ENCODE data around the gene BBS10. TPM values are rescaled to one million over a fixed set of nuclear protein-coding genes. Genes with fewer than 3 reads are reported as not detected.
"Not testable (repeated sequence)": the region's sequence is repeated elsewhere in the genome, so short reads cannot be mapped to it uniquely, and the experiment has no call there.

The BBS10 gene
- total RNA-seq, 4 donors from 2014 or later: 5.2 to 6.4 TPM; not detected in 2

DNA sequence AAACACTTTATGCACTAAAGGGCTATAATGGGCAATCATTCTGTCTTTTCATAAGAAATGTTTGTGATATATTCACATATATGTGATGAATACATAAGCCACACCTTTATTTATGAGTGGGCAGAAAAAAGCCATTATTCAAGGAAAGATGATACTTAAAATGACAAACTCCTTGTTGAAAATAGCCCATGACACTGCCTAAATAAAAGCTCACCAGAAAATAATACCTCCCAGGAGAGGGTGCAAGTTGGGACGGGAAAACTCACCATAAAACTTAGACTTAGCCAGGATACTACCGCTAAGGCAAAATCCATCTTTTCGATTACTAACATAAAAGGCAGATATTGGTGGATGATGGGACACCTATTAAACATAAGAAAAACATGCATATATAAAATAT lies 35.8 kb upstream of the BBS10 start:
- no peak overlapping the region for H3K4me3 ChIP-seq
- no peak overlapping the region for H3K27ac ChIP-seq
- no peaks in the 10 kb centered on the region for H3K9me3 ChIP-seq
- TF ChIP-seq, protein P1, sequence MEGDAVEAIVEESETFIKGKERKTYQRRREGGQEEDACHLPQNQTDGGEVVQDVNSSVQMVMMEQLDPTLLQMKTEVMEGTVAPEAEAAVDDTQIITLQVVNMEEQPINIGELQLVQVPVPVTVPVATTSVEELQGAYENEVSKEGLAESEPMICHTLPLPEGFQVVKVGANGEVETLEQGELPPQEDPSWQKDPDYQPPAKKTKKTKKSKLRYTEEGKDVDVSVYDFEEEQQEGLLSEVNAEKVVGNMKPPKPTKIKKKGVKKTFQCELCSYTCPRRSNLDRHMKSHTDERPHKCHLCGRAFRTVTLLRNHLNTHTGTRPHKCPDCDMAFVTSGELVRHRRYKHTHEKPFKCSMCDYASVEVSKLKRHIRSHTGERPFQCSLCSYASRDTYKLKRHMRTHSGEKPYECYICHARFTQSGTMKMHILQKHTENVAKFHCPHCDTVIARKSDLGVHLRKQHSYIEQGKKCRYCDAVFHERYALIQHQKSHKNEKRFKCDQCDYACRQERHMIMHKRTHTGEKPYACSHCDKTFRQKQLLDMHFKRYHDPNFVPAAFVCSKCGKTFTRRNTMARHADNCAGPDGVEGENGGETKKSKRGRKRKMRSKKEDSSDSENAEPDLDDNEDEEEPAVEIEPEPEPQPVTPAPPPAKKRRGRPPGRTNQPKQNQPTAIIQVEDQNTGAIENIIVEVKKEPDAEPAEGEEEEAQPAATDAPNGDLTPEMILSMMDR (IDR thresholded peaks at IDR 0.05): no peak
- no peak for TF ChIP-seq EP300 (IDR thresholded peaks at IDR 0.05; ENCODE audit: low read depth)
- no peak for TF ChIP-seq POLR2A (IDR thresholded peaks at IDR 0.05)
- TF ChIP-seq POLR2AphosphoS5 (IDR thresholded peaks at IDR 0.05): no peak
- H3K27me3 ChIP-seq: no peaks in the 10 kb centered on the region
- H3K36me3 ChIP-seq: peaks cover 0 to 14% (median 0%) of the 10 kb centered on the region in 4 donors
- 84 to 92% methylated on average over 3 of the region's 3 CpGs for WGBS, 2 donors (ENCODE audit: low coverage in 1 of 2)
- no peaks in the 10 kb centered on the region for H3K4me1 ChIP-seq
- no peak for DNase-seq
- intact Hi-C loops (cut with DNase I; ENCODE audit: low total_unique reads) (no loop called here), in situ Hi-C loops (cut with MboI; ENCODE audit: low pct_ligation_motif_present in 1 of 4, low pct_unique_long_range_greater_than_20kb in 1 of 4, low sequenced_read_pairs in 3 of 4) (no loop called here)

DNA sequence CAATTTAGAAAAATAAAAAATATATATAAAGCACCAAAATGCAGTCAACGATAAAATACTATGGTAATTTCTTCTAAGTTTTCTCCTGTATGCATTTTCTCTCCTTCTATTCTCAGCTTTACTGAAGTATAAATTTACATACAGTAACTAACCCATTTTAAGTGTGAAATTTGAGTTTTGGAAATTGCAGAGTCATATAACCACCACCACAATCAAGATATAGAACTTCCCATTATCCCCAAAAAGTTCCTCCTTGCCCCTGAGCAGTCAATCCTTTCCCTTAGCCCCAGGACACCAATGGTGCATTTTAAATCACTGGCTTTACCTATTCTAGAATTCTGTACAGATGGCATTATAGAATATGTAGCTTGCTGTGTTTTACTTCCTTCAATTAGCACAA lies 31.0 kb upstream of the BBS10 start:
- 93 to 95% methylated on average over 1 of the region's 1 CpG for WGBS, 2 donors (ENCODE audit: low coverage in 1 of 2)
- DNase-seq: no peak
- no peaks in the 10 kb centered on the region for H3K27me3 ChIP-seq
- intact Hi-C loops (cut with DNase I; ENCODE audit: low total_unique reads) (no loop called here), in situ Hi-C loops (cut with MboI; ENCODE audit: low pct_ligation_motif_present in 1 of 4, low pct_unique_long_range_greater_than_20kb in 1 of 4, low sequenced_read_pairs in 3 of 4) (no loop called here)
- no peaks in the 10 kb centered on the region for H3K4me1 ChIP-seq
- H3K36me3 ChIP-seq: no peaks in the 10 kb centered on the region
- H3K4me3 ChIP-seq: no peak overlapping the region
- no peak overlapping the region for H3K27ac ChIP-seq
- no peaks in the 10 kb centered on the region for H3K9me3 ChIP-seq
- TF ChIP-seq EP300 (IDR thresholded peaks at IDR 0.05; ENCODE audit: low read depth): no peak
- TF ChIP-seq, protein P1 (IDR thresholded peaks at IDR 0.05): no peak
- TF ChIP-seq POLR2A (IDR thresholded peaks at IDR 0.05): no peak
- TF ChIP-seq POLR2AphosphoS5 (IDR thresholded peaks at IDR 0.05): no peak

DNA sequence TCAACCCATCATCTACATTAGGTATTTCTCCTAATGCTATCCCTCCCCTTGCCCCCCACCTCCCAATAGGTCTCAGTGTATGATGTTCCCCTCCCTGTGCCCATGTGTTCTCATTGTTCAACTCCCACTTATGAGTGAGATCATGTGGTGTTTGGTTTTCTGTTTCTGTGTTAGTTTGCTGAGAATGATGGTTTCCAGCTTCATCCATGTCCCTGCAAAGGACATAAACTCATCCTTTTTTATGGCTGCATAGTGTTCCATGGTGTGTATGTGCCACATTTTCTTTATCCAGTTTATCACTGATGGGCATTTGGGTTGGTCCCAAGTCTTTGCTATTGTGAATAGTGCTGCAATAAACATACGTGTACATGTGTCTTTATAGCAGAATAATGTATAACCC lies 28.7 kb upstream of the BBS10 start:
- H3K4me3 ChIP-seq; H3K27me3 ChIP-seq; H3K4me1 ChIP-seq; DNase-seq; H3K27ac ChIP-seq; H3K9me3 ChIP-seq; intact Hi-C loops (cut with DNase I; ENCODE audit: low total_unique reads); in situ Hi-C loops (cut with MboI; ENCODE audit: low pct_ligation_motif_present in 1 of 4, low pct_unique_long_range_greater_than_20kb in 1 of 4, low sequenced_read_pairs in 3 of 4); H3K36me3 ChIP-seq: not testable (repeated sequence)
- 100% methylated on average over 1 of the region's 1 CpG for WGBS, 2 donors (ENCODE audit: low coverage in 1 of 2)

DNA sequence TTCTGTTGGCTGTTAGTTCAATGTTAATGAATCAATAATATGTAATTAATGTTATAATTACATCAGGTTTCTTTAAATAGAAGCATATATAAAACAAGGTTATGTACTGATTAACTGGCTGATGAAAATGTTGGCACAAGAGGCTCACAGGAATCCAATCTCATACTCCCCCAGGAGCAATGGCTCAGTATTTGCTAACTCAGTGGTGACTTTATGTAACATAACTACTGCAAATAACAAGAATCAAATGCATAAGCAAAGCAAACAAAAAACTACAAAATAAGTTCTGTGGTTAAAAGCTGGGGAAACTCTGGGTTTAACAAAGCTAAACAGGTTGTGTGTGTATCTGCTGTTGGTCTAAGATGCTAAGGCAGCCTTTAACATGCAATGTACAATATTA lies 27.7 kb upstream of the BBS10 start:
- H3K36me3 ChIP-seq: no peaks in the 10 kb centered on the region
- H3K27me3 ChIP-seq: no peaks in the 10 kb centered on the region
- H3K4me1 ChIP-seq: no peaks in the 10 kb centered on the region
- intact Hi-C loops (cut with DNase I; ENCODE audit: low total_unique reads): no loop called here
- DNase-seq: no peak
- no peak overlapping the region for H3K4me3 ChIP-seq
- TF ChIP-seq EP300 (IDR thresholded peaks at IDR 0.05; ENCODE audit: low read depth): no peak
- TF ChIP-seq POLR2AphosphoS5 (IDR thresholded peaks at IDR 0.05): no peak
- no peak for TF ChIP-seq POLR2A (IDR thresholded peaks at IDR 0.05)
- TF ChIP-seq, protein P1 (IDR thresholded peaks at IDR 0.05): no peak
- no peaks in the 10 kb centered on the region for H3K9me3 ChIP-seq
- H3K27ac ChIP-seq: no peak overlapping the region
- in situ Hi-C loops (cut with MboI; ENCODE audit: low pct_ligation_motif_present in 1 of 4, low pct_unique_long_range_greater_than_20kb in 1 of 4, low sequenced_read_pairs in 3 of 4): no loop called here

DNA sequence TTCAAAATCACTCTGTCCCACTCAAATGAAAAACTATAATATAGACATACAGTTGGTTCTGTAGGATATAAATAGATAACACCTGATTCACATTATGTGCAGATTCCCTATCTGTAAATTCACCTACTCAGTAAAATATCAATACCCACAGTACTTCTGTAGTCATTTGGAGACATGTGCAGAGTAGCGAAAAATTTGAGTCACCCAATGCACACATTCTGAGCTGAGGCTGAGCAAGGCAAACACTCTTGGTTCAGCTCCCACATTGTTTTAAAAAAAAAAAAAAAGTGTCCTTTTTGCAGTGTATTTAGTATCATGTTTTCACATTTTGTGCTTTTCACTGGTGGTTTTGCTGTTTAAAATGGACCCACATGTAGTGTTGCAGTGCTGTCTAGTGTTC lies 27.3 kb upstream of the BBS10 start:
- intact Hi-C loops (cut with DNase I; ENCODE audit: low total_unique reads): no loop called here

More for the DNA sequence above, 27.3 kb upstream of the BBS10 start:
- in situ Hi-C loops (cut with MboI; ENCODE audit: low pct_ligation_motif_present in 1 of 4, low pct_unique_long_range_greater_than_20kb in 1 of 4, low sequenced_read_pairs in 3 of 4): no loop called here
- Histone ChIP-seq H3K36me3 (peaks cover 0 to 1% (median 0%) of the 10 kb centered on the region in 4 donors), H3K4me3 (no peak overlapping the region), H3K27me3 (no peaks in the 10 kb centered on the region), H3K9me3 (no peaks in the 10 kb centered on the region), H3K4me1 (no peaks in the 10 kb centered on the region), H3K27ac (no peak overlapping the region)
- DNase-seq: no peak
- no peak for TF ChIP-seq POLR2A (IDR thresholded peaks at IDR 0.05)
- TF ChIP-seq EP300 (IDR thresholded peaks at IDR 0.05; ENCODE audit: low read depth): no peak
- no peak for TF ChIP-seq POLR2AphosphoS5 (IDR thresholded peaks at IDR 0.05)
- TF ChIP-seq, protein P1 (IDR thresholded peaks at IDR 0.05): no peak
- WGBS, 2 donors (ENCODE audit: low coverage in 1 of 2): 97 to 100% methylated on average over 1 of the region's 1 CpG
